ENCODE measurements around the gene MATK.

Gene MATK

GRCh38 chr19:3746371-3747056 is 39.7 kb downstream of the MATK start:
- DNase-seq = no peak

GRCh38 chr19:3745363-3746045 is 40.7 kb downstream of the MATK start:
- DNase-seq = no peak

GRCh38 chr19:3743486-3743885 is 42.7 kb downstream of the MATK start:
- no peak for DNase-seq

- DNase-seq = no peak
Observed at GRCh38 chr19:3740431-3740830, 45.8 kb downstream of the MATK start.

- DNase-seq = no peak
Observed at GRCh38 chr19:3738477-3739220, 47.5 kb downstream of the MATK start.

- no peak for DNase-seq
Observed at GRCh38 chr19:3737487-3738205, 48.5 kb downstream of the MATK start.

GRCh38 chr19:3736106-3736724 is 50.0 kb downstream of the MATK start:
- DNase-seq = no peak

GRCh38 chr19:3734310-3734600 is 51.9 kb downstream of the MATK start:
- DNase-seq = no peak

- no peak for DNase-seq
Observed at GRCh38 chr19:3733549-3734309, 52.5 kb downstream of the MATK start.

- no peak for DNase-seq
Observed at GRCh38 chr19:3732108-3732507, 54.1 kb downstream of the MATK start.

- DNase-seq = no peak
Observed at GRCh38 chr19:3730457-3730958, 55.7 kb downstream of the MATK start.

Measured in NCI-H1092 treated with DMSO at 0.1 percent for 48 hours (cell line).